ENCODE measurements around the gene JMJD8.

DNA sequence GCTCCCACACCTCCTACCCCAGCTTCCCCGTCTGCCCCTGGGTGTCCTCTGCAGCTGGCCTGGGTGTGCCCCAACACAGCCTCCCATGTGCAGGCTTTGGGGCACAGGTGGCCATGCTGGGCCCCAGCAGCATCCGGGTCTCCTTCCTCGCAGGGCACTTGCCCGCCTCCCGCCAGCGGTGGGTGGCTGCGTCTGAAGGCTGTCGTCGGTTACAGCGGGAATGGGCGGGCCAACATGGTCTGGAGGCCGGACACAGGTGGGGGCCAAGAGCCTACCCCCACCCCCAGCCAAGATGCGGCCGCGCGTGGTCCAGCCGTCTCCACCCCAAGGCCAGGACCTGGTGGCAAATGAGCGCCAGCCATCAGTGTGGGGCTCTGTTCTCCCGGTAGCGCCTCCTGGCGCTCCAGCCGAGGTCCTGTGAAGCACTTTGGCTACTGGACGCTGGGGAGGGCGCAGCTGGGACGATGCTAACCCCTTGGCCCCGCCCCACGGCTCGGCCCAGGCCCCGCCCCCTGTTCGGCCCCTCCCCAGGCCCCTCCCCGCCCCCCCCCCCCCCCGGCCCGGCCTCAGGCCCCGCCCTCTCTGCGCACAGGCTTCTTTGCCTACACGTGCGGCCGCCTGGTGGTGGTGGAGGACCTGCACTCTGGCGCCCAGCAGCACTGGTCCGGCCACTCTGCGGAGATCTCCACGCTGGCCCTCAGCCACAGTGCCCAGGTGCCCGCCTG lies 23.5 kb downstream of the JMJD8 start:
- no peak for TF ChIP-seq EZH2 (IDR thresholded peaks at IDR 0.05; ENCODE audit: low read length, unreplicated experiment)
- TF ChIP-seq, protein P1, sequence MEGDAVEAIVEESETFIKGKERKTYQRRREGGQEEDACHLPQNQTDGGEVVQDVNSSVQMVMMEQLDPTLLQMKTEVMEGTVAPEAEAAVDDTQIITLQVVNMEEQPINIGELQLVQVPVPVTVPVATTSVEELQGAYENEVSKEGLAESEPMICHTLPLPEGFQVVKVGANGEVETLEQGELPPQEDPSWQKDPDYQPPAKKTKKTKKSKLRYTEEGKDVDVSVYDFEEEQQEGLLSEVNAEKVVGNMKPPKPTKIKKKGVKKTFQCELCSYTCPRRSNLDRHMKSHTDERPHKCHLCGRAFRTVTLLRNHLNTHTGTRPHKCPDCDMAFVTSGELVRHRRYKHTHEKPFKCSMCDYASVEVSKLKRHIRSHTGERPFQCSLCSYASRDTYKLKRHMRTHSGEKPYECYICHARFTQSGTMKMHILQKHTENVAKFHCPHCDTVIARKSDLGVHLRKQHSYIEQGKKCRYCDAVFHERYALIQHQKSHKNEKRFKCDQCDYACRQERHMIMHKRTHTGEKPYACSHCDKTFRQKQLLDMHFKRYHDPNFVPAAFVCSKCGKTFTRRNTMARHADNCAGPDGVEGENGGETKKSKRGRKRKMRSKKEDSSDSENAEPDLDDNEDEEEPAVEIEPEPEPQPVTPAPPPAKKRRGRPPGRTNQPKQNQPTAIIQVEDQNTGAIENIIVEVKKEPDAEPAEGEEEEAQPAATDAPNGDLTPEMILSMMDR (conservative IDR thresholded peaks at IDR 0.05; ENCODE audit: low read depth, low read length) = peak; percentile 36

All from PC-3 (cell line).